HEK293T (cell line): ENCODE data around the gene ANXA11.
"Not testable (repeated sequence)": the region's sequence is repeated elsewhere in the genome, so short reads cannot be mapped to it uniquely, and the experiment has no call there.

ENCODE experiments used
- CTCF ChIA-PET: fragments of 350-600 bp; formaldehyde crosslinking; extraction: SDS; loops from one replicate; lab custom pipeline; 2021; ENCODE audit warnings: antibody characterized with exemption, inconsistent platforms; lab: Yijun Ruan, JAX
- POLR2A ChIA-PET: fragments of 350-600 bp; formaldehyde crosslinking; extraction: SDS; loops from one replicate; lab custom pipeline; 2020; ENCODE audit warnings: antibody characterized with exemption, inconsistent platforms; lab: Yijun Ruan, JAX
- DNase-seq: peaks from one replicate; pipeline ENCODE4 v3.0.0; 2012; ENCODE audit warnings: mixed read lengths; ENCODE audit errors: extremely low spot score
- ARNT ChIP-seq: fragments of 450-650 bp; IDR thresholded peaks from 2 replicates; pipeline ENCODE4 v1.6.1; 2017; ENCODE audit warnings: mild to moderate bottlenecking
- BHLHE40 ChIP-seq: fragments of 450-650 bp; IDR thresholded peaks from 2 replicates; pipeline ENCODE4 v1.6.1; 2016; ENCODE audit warnings: mild to moderate bottlenecking, moderate library complexity, borderline replicate concordance
- CTBP1 ChIP-seq: fragments of 450-650 bp; IDR thresholded peaks from 2 replicates; pipeline ENCODE4 v1.6.1; 2016; ENCODE audit warnings: borderline replicate concordance
- ELF4 ChIP-seq: fragments of 450-650 bp; IDR thresholded peaks from 2 replicates; pipeline ENCODE4 v1.6.1; 2017; ENCODE audit warnings: antibody characterized with exemption
- FOXA1 ChIP-seq: fragments of 450-650 bp; IDR thresholded peaks from 2 replicates; pipeline ENCODE4 v1.6.1; 2016; ENCODE audit warnings: mild to moderate bottlenecking
- FOXK2 ChIP-seq: fragments of 450-650 bp; IDR thresholded peaks from 2 replicates; pipeline ENCODE4 v1.6.1; 2016; ENCODE audit warnings: mild to moderate bottlenecking
- FOXM1 ChIP-seq: fragments of 450-650 bp; IDR thresholded peaks from 2 replicates; pipeline ENCODE4 v1.6.1; 2017; ENCODE audit warnings: mild to moderate bottlenecking, borderline replicate concordance
- HDGF ChIP-seq: fragments of 450-650 bp; IDR thresholded peaks from 2 replicates; pipeline ENCODE4 v1.6.1; 2017; ENCODE audit warnings: antibody characterized with exemption, borderline replicate concordance
- L3MBTL2 ChIP-seq: fragments of 450-650 bp; conservative IDR thresholded peaks from 2 replicates; pipeline ENCODE4 v1.6.1; 2016; ENCODE audit warnings: mild to moderate bottlenecking
- LEF1 ChIP-seq: fragments of 450-650 bp; IDR thresholded peaks from 2 replicates; pipeline ENCODE4 v1.6.1; 2017; ENCODE audit warnings: mild to moderate bottlenecking, borderline replicate concordance
- NFRKB ChIP-seq: fragments of 450-650 bp; IDR thresholded peaks from 2 replicates; pipeline ENCODE4 v1.6.1; 2016; ENCODE audit warnings: mild to moderate bottlenecking, moderate library complexity
- SP1 ChIP-seq: fragments of 450-650 bp; IDR thresholded peaks from 2 replicates; pipeline ENCODE4 v1.6.1; 2017
- SUZ12 ChIP-seq: fragments of 450-650 bp; IDR thresholded peaks from 2 replicates; pipeline ENCODE4 v1.6.1; 2016; ENCODE audit warnings: mild to moderate bottlenecking
- TARDBP ChIP-seq: fragments of 450-650 bp; IDR thresholded peaks from 2 replicates; pipeline ENCODE4 v1.6.1; 2016
- ZNF384 ChIP-seq: fragments of 450-650 bp; IDR thresholded peaks from 2 replicates; pipeline ENCODE4 v1.6.1; 2016
- TF ChIP-seq, protein P1 (sequence below): fragments of 450-650 bp; IDR thresholded peaks from 2 replicates; pipeline ENCODE4 v1.6.1; 2016

Gene ANXA11

DNA sequence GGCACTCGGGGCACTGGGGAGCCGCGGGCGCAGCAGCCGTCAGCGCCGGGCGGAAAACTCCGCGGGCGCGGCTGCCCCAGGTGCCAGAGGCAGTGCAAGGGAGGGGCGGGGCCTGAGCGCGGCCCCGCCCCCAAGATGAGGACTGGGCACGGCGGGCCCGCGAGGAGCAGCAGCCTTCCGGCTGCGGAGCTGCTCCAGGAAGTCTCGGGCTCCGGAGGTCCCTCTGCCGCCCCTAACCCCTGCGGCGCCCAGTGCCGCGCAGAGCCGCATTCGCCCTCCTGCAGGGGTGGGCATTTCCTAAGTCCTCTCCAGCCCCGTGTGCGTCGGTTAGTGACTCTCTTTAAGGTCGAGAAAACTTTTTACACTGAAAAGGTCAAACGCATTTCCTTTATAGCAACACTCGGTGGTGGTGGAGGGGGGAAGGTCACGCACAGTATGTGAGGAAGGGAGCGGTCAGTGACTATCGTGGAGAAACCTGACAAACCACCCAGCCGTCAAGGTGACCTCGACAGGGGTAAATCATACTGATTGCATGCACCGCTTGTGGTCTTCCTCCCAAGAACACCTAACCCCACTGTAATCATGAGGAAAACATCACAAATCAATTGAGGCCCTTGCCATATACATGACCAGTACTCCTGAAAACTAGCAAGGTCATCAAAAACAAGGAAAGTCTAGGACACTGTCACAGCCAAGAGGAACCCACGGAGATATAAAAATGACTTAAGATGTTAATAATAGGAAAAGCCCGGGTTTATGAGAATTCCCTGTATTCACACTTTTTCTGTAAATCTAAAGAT is at the start of gene ANXA11:
Gene ANXA11 (minus strand): TSS at position 61 of the 800 bp plus-strand sequence. CDS start 32,676 bp downstream, outside the sequence.
- TF ChIP-seq ARNT (0 out of 2 replicates have a peak, but pooled peaks have one; percentile 55), SUZ12 (no peak), ELF4 (peak; percentile 50; the same call in 1 of the 2 replicates), ZNF384 (no peak), FOXK2 (no peak), TARDBP (no peak), BHLHE40 (no peak), LEF1 (no peak), FOXA1 (no peak), FOXM1 (no peak), HDGF (no peak), SP1 (no peak), L3MBTL2 (peak; percentile 35), NFRKB (no peak), CTBP1 (0 out of 2 replicates have a peak, but pooled peaks have one; percentile 8)
- TF ChIP-seq, protein P1, sequence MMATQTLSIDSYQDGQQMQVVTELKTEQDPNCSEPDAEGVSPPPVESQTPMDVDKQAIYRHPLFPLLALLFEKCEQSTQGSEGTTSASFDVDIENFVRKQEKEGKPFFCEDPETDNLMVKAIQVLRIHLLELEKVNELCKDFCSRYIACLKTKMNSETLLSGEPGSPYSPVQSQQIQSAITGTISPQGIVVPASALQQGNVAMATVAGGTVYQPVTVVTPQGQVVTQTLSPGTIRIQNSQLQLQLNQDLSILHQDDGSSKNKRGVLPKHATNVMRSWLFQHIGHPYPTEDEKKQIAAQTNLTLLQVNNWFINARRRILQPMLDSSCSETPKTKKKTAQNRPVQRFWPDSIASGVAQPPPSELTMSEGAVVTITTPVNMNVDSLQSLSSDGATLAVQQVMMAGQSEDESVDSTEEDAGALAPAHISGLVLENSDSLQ: 0 out of 2 replicates have a peak, but pooled peaks have one; percentile 1
- POLR2A ChIA-PET: interaction anchor here (0.6 to 1.5 kb wide), 6 partner anchors 9 to 44 kb away, joined by 3 to 4 read pairs (median 3); no protein-coding TSS in a partner anchor
- CTCF ChIA-PET: no interaction called here
- DNase-seq: peak; percentile 88

DNA sequence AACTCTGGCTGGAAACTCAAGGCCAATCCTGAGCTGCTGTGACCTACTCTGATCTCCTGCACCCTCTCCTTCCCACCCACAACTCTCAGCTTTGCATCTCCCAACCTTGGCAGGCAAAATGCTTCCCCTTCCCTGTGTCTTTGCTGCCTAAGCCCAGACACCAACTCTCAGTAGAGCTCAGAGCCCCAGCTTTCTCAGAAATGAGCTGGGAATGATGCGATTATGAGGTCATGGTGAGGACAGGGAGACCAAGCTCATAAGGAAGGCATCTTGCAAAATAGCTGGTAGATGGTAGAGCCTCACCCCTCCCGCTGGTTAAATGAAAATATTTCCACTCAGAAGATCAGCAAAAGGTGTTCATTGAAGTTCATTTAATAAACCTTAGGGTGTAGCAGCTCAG is 49.4 kb upstream of the ANXA11 start:
- DNase-seq, CTCF ChIA-PET, POLR2A ChIA-PET: not testable (repeated sequence)

DNA sequence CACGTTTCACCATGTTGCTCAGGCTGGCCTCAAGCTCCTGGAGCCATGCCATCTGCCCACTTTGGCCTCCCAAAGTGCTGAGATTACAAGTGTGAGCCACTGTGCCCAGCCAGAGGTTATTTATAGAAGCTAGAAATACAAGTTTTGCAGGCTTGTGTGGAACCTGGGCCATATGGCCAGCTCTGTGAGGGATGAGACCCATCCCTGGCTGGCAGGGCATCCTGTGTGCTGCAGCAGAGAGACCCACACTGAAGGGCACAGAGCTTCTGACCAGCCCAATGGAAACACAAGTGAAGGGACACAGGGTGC is 48.6 kb upstream of the ANXA11 start:
- DNase-seq, CTCF ChIA-PET, POLR2A ChIA-PET: not testable (repeated sequence)

DNA sequence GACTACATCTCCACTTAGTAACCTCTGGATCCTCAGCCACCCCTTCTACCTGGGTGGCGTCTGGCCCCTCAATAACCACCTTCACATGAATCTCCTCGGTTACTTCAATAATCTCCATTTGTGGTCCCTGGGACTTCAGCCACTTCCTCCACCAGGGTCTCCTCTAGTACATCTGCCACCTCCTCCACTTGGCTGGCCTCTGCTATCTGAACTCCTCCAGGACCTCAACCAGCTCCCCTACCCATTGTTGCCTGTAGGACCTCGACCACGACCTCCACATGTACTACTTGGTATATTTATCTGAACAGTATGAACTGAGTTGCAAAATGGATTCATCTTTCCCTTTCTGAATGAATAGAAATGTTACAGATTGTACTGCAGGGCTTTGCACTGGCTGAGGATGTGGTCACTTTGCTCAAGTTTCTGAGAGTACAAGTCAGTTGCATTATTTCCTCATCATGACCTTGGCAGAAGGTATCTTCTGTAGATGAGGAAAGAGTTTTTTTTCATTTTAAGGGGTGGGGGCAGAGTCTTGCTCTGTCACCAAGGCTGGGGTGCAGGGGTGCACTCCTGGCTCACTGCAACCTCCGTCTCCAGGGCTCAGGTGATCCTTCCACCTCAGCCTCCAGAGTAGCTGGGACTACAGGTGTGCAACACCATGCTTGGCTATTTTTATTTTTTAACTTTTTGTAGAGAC is 48.1 kb upstream of the ANXA11 start:
- POLR2A ChIA-PET: no interaction called here
- TF ChIP-seq SUZ12: no peak
- TF ChIP-seq SP1: no peak
- no peak for TF ChIP-seq TARDBP
- TF ChIP-seq ELF4: no peak
- TF ChIP-seq, protein P1: no peak
- TF ChIP-seq BHLHE40: no peak
- TF ChIP-seq FOXK2: no peak
- TF ChIP-seq CTBP1: no peak
- TF ChIP-seq LEF1: no peak
- no peak for TF ChIP-seq ZNF384
- TF ChIP-seq NFRKB: no peak
- TF ChIP-seq ARNT: no peak
- TF ChIP-seq L3MBTL2: no peak
- no peak for TF ChIP-seq FOXA1
- no peak for TF ChIP-seq FOXM1
- CTCF ChIA-PET: no interaction called here
- DNase-seq: no peak

DNA sequence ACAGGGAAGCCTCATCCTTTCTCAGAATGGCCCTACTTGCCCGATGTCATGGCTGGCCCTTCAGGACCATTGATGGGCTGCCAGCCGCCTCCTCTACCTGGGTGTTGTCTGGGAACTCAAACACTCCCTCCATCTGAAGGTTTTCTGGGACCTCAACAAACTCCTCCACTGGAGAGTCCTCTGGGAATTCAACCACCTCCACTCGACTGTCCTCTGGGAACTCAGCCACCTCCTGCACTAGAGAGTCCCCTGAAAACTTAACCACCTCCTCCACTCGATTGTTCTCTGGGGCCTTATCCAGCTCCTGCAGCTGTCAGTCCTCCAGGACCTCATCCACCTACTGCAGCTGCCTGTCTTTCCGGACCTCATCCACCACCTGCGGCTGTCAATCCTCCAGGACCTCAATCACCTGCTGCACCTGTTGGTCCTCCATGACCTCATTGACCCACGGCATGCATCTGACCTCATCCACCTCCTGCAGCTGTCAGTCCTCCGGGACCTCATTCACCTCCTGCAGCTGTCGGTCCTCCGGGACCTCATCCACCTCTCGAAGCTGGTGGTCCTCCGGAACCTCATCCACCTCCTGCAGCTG is 47.1 kb upstream of the ANXA11 start:
- CTCF ChIA-PET: no interaction called here
- DNase-seq: no peak
- POLR2A ChIA-PET: no interaction called here
- TF ChIP-seq BHLHE40 (no peak), SUZ12 (no peak), CTBP1 (no peak), HDGF (no peak), ZNF384 (no peak)
- TF ChIP-seq, protein P1: no peak

DNA sequence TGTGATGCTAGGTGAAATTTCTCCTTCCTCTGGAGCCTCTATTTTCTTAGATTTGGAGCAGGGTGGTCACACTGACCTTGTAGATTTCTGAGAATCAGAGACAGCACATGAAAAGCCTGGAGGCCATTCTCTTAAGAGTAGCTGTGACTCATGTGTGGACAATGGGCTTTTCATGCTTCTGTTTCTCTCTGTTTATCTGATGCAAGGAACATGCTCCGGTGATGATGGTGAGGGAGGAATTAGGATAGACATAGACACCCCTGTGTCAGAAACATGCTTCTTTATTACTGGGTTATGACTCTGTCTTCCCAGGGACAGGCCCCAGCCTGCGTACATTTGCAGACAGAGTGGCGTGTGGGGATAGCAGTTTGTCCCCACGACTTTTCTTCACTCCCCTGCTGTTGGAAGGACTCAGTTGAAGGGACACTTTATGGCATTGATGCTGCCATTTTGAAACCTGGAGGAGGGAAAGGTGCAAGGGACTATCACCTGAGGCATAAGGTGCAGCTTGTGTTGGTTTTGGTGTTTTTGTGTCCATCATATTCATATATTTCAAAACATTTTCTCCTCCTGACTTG is 46.5 kb upstream of the ANXA11 start:
- DNase-seq, POLR2A ChIA-PET, CTCF ChIA-PET: not testable (repeated sequence)

DNA sequence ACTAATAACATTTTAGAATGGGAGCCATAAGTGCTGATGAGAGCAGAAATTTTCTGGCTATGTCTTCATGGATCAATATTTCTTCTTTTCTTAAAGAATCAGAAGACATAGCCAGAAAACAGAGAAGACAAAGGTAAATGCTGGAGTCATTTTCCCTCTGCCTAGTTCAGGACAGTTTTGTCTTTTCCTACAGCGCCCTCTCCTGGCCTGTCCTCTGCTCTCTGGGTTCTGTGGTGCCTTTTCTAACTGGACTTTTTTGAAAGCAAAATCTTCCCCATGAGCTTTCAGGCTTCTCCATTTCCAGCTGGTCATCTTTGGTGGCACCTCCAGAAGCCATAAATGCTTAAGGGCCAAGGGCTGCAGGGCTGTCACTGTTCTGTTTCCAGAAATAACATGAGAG is 45.1 kb upstream of the ANXA11 start:
- CTCF ChIA-PET, DNase-seq, POLR2A ChIA-PET: not testable (repeated sequence)

DNA sequence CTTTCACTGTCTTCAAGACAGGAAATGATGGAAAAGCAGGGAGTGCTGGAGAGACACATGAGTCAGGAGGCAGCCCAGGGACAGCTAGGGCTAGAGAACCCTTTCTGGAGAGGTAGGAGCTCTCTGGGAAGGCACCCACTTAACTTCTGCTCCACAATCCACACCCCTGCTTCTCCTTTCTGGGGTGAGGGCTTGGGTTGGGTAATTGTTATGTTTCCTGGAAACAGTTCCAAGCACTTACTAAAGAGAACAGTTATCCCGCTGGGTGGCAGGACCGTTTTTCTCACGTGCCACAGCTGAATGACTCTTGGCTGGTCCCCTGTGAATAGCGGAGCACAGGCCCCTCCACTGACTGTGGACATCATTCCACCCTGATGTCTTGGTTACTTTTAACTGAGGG is 44.6 kb upstream of the ANXA11 start:
- POLR2A ChIA-PET, DNase-seq, CTCF ChIA-PET: not testable (repeated sequence)

DNA sequence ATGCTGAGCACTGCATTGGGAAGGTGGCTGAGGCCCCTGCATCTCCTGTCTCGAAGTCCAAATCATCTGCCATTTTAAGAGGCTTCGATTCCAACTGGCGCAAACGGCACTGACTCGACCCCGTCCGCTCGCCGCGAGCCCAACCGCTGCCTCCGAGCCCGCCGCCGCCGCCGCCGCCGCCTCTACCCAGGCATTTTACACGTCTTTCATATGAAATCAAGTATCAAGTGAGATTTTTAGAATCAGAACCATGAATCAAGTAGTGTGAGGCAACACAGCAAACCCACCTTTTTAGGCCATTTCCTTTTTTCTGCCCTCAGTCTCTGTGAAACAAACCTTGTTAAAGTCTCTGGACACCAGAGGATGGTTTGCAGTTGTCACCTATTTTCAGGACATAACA is 42.3 kb upstream of the ANXA11 start:
- DNase-seq, CTCF ChIA-PET, POLR2A ChIA-PET: not testable (repeated sequence)

DNA sequence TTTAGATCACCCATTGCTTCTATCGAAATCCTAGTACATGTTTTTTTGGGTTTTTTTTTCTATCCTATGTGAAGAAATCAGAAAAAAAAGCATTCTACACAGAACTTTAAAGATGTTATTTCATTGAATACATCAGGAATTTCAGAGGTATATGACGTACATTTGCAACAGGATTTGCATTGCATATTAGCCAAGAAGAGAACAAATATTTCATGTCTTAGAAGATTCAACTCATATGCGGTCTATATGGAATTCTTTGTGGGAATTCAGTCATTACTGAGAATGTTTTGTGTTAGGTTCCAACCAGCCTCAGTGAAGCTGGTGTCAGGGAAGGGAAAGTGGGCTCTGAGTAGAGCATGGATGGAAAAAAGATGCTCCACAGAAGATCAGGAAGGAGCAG is 39.0 kb upstream of the ANXA11 start:
- CTCF ChIA-PET, DNase-seq, POLR2A ChIA-PET: not testable (repeated sequence)

DNA sequence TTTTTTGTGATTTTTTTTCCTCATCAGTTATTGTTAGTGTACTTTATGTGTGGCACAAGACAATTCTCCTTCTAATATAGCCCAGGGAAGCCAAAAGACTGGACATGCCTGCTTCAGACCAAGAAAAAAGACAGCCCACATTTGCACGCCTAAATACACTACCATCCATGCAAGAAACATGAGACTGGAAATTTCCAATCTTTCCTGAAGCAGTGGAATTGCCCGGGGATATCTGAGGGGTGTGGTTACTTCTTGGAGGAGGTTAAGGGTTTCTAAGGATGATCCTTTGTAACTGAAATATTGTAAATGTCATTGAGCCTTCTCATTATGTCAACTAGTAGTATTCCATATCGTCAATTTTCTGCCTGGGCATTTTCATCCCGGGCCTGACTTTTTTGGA is 37.0 kb upstream of the ANXA11 start:
- POLR2A ChIA-PET, CTCF ChIA-PET, DNase-seq: not testable (repeated sequence)
